HCT116 (cell line): ENCODE results near the gene ERRFI1. TPM values are rescaled to one million over a fixed set of nuclear protein-coding genes. Genes with fewer than 3 reads are reported as not detected.

Source experiments
- ATAC-seq: fragments of 200-7000 bp; cut with Tn5 transposase; 2 replicates; pipeline ENCODE4 v1.9.1; 2020; ENCODE audit warnings: mild to moderate bottlenecking, moderate library complexity
- BruUV-seq: library from RNA; stranded (reverse); fragments of 400-500 nt; replicated peaks from 2 replicates; lab custom pipeline; 2021; lab: Mats Ljungman, UMichigan
- CTCF ChIA-PET: fragments of 300-600 bp; sonication (Branson Sonifier 250); formaldehyde crosslinking; loops from one replicate; lab custom pipeline; 2021; ENCODE audit warnings: antibody characterized with exemption; lab: Charles Lee
- POLR2A ChIA-PET: fragments of 300-600, 350-600 bp; sonication (Branson Sonifier 250); formaldehyde crosslinking; loops from one replicate; lab custom pipeline; 2021; ENCODE audit warnings: antibody characterized with exemption; lab: Charles Lee
- RAD21 ChIA-PET, 2 experiments: fragments of 300-600 bp; sonication (Branson Sonifier 250); formaldehyde crosslinking; loops; one replicate each; lab custom pipeline; 2023; ENCODE audit warnings: low total read pairs in 2 of 2; ENCODE audit not compliant: uncharacterized antibody in 2 of 2, unreplicated experiment in 2 of 2, low non-redundant PET in 1 of 2; lab: Charles Lee
- DNase-seq: peaks from one replicate; pipeline ENCODE4 v3.0.0-alpha.2; 2010; ENCODE audit warnings: low read depth, low spot score
- H2AFZ ChIP-seq: fragments of 200-600 bp; shearing (Covaris generic), sonication (generic); 2 replicates; pipeline ENCODE4 v1.6.1; 2017; ENCODE audit warnings: low read depth, mixed run types, mixed read lengths, antibody characterized with exemption, low read length; ENCODE audit not compliant: poor library complexity, severe bottlenecking
- H3K27ac ChIP-seq: 2 replicates; pipeline ENCODE4 v1.5.1; 2012; ENCODE audit warnings: low read depth, low read length
- H3K27me3 ChIP-seq: fragments of 200-600 bp; sonication (generic); 2 replicates; pipeline ENCODE4 v1.6.1; 2016; ENCODE audit warnings: mixed run types, low read length, mixed read lengths; ENCODE audit not compliant: insufficient read depth
- H3K36me3 ChIP-seq, 2 experiments: fragments of 200-500 bp in 1 of 2; fragments of 200-600 bp in 1 of 2; sonication (Bioruptor generic) in 1 of 2; sonication (generic) in 1 of 2; 2 replicates each; pipeline versions ENCODE4 v1.5.1 to v1.6.1; 2014 to 2016; ENCODE audit warnings: low read length in 2 of 2, inconsistent platforms in 1 of 2, mixed read lengths in 1 of 2, mixed run types in 1 of 2; ENCODE audit not compliant: insufficient read depth in 2 of 2, control insufficient read depth in 1 of 2
- H3K4me1 ChIP-seq, 2 experiments: fragments of 200-600 bp in 1 of 2; sonication (generic) in 1 of 2; 2 replicates each; pipeline versions ENCODE4 v1.5.1 to v1.6.1; 2012 to 2017; ENCODE audit warnings: low read length in 2 of 2, inconsistent platforms in 1 of 2, mild to moderate bottlenecking in 1 of 2, mixed read lengths in 1 of 2, mixed run types in 1 of 2, moderate library complexity in 1 of 2; ENCODE audit not compliant: insufficient read depth in 2 of 2, control insufficient read depth in 1 of 2
- H3K4me2 ChIP-seq: fragments of 200-600 bp; sonication (generic); 2 replicates; pipeline ENCODE4 v1.6.1; 2017; ENCODE audit warnings: mixed run types, low read length, mixed read lengths
- H3K4me3 ChIP-seq, 2 experiments: fragments of 200-600 bp in 1 of 2; sonication (generic) in 1 of 2; replicated peaks in 1 of 2; 2 replicates each; pipeline ENCODE4 v1.5.1; 2011 to 2016; ENCODE audit warnings: low read length in 2 of 2, control low read depth in 1 of 2, low read depth in 1 of 2, mild to moderate bottlenecking in 1 of 2, mixed read lengths in 1 of 2, mixed run types in 1 of 2
- H3K79me2 ChIP-seq: fragments of 200-600 bp; sonication (generic); 2 replicates; pipeline ENCODE4 v1.6.1; 2017; ENCODE audit warnings: mild to moderate bottlenecking, mixed run types, low read length, moderate library complexity, mixed read lengths; ENCODE audit not compliant: insufficient read depth
- H3K9ac ChIP-seq: fragments of 200-600 bp; sonication (generic); 2 replicates; pipeline ENCODE4 v1.6.1; 2016; ENCODE audit warnings: low read length, mixed read lengths
- H3K9me2 ChIP-seq: fragments of 200-600 bp; sonication (generic), shearing (Covaris generic); 2 replicates; pipeline ENCODE4 v1.6.1; 2017; ENCODE audit warnings: mixed run types, mild to moderate bottlenecking, moderate library complexity; ENCODE audit not compliant: insufficient read depth
- H3K9me3 ChIP-seq, 2 experiments: fragments of 200-500 bp in 1 of 2; fragments of 200-600 bp in 1 of 2; sonication (Bioruptor generic) in 1 of 2; sonication (generic) in 1 of 2; 2 replicates each; pipeline ENCODE4 v1.6.1; 2014 to 2017; ENCODE audit warnings: low read length in 2 of 2, mixed read lengths in 2 of 2, inconsistent platforms in 1 of 2, low read depth in 1 of 2, mild to moderate bottlenecking in 1 of 2, mixed run types in 1 of 2, moderate library complexity in 1 of 2; ENCODE audit not compliant: control insufficient read depth in 1 of 2, insufficient read depth in 1 of 2
- H4K20me1 ChIP-seq: fragments of 200-600 bp; sonication (generic), shearing (Covaris generic); 2 replicates; pipeline ENCODE4 v1.6.1; 2017; ENCODE audit warnings: mixed run types, mild to moderate bottlenecking, moderate library complexity; ENCODE audit not compliant: insufficient read depth
- ATF3 ChIP-seq: IDR thresholded peaks from 2 replicates; pipeline ENCODE4 v1.6.1; 2012
- CBX3 ChIP-seq: IDR thresholded peaks from 2 replicates; pipeline ENCODE4 v1.6.1; 2012; ENCODE audit warnings: low read depth
- CEBPB ChIP-seq: IDR thresholded peaks from 2 replicates; pipeline ENCODE4 v1.6.1; 2012; ENCODE audit warnings: low read depth
- EGR1 ChIP-seq: IDR thresholded peaks from 2 replicates; pipeline ENCODE4 v1.6.1; 2012; ENCODE audit warnings: low read depth
- EZH2phosphoT487 ChIP-seq: fragments of 200-600 bp; IDR thresholded peaks from 2 replicates; pipeline ENCODE4 v1.6.1; 2018; ENCODE audit warnings: antibody characterized with exemption, borderline replicate concordance
- FOSL1 ChIP-seq: IDR thresholded peaks from 2 replicates; pipeline ENCODE4 v1.6.1; 2012; ENCODE audit warnings: low read depth
- JUND ChIP-seq: IDR thresholded peaks from 2 replicates; pipeline ENCODE4 v1.6.1; 2012
- MAX ChIP-seq: IDR thresholded peaks from 2 replicates; pipeline ENCODE4 v1.6.1; 2012
- POLR2AphosphoS5 ChIP-seq: IDR thresholded peaks from 2 replicates; pipeline ENCODE4 v1.6.1; 2011; ENCODE audit warnings: mild to moderate bottlenecking, low read depth, low read length, moderate library complexity
- REST ChIP-seq: IDR thresholded peaks from 2 replicates; pipeline ENCODE4 v1.6.1; 2012; ENCODE audit warnings: low read depth
- SIN3A ChIP-seq: IDR thresholded peaks from 2 replicates; pipeline ENCODE4 v1.6.1; 2012; ENCODE audit warnings: low read depth
- SP1 ChIP-seq: IDR thresholded peaks from 2 replicates; pipeline ENCODE4 v1.6.1; 2012; ENCODE audit warnings: low read depth
- SRF ChIP-seq: IDR thresholded peaks from 2 replicates; pipeline ENCODE4 v1.6.1; 2012; ENCODE audit warnings: low read depth
- YY1 ChIP-seq: IDR thresholded peaks from 2 replicates; pipeline ENCODE4 v1.6.1; 2011; ENCODE audit warnings: low read length, low read depth, moderate library complexity, mild to moderate bottlenecking; ENCODE audit not compliant: insufficient replicate concordance; ENCODE audit errors: extremely low read depth
- ZBTB33 ChIP-seq: IDR thresholded peaks from 2 replicates; pipeline ENCODE4 v1.6.1; 2011; ENCODE audit warnings: mild to moderate bottlenecking, low read length, moderate library complexity; ENCODE audit not compliant: insufficient replicate concordance; ENCODE audit errors: extremely low read depth
- intact Hi-C: fragments of 100-400 bp; cut with micrococcal nuclease; formaldehyde crosslinking; loops from 2 replicates; pipeline ENCODE4 v1.10.0; 2022
- total RNA-seq: library from RNA; stranded (reverse); gene quantifications from one replicate; pipeline ENCODE4 v1.2.1, GENCODE V29; 2021; ENCODE audit not compliant: unreplicated experiment

Gene ERRFI1
- total RNA-seq, 1 experiment from 2014 or later, result 777 TPM

GRCh38 chr1:7967196-7967595 is 58.9 kb downstream of the ERRFI1 start:
- RAD21 ChIA-PET, result no interaction called here
- TF ChIP-seq CEBPB, result no peak
- TF ChIP-seq JUND, result no peak
- TF ChIP-seq CBX3, result no peak
- no peak for TF ChIP-seq YY1
- no peak for TF ChIP-seq ATF3
- TF ChIP-seq MAX, result no peak
- TF ChIP-seq EGR1, result no peak
- no peak for ATAC-seq
- no peak overlapping the region for H3K27ac ChIP-seq
- H3K79me2 ChIP-seq, result peaks cover 87% of the 10 kb centered on the region
- H3K27me3 ChIP-seq, result no peaks in the 10 kb centered on the region
- no peak for DNase-seq
- intact Hi-C loops, result no loop called here
- H3K4me2 ChIP-seq, result no peak overlapping the region
- no peak overlapping the region for H3K9ac ChIP-seq
- peaks cover 5% of the 10 kb centered on the region; the same call in 1 of the 2 replicates for H4K20me1 ChIP-seq
- H3K36me3 ChIP-seq, result peaks cover 63 to 78% of the 10 kb centered on the region in 2 experiments
- H3K9me3 ChIP-seq, result no peaks in the 10 kb centered on the region
- CTCF ChIA-PET, result no interaction called here
- H2AFZ ChIP-seq, result no peak overlapping the region
- no peaks in the 10 kb centered on the region for H3K9me2 ChIP-seq
- BruUV-seq, result no TSS peak
- POLR2A ChIA-PET, result interaction anchor here (0.8 kb wide), 1 partner anchor 10 kb away, joined by 3 read pairs; no protein-coding TSS in a partner anchor
- peaks cover 2 to 8% of the 10 kb centered on the region in 2 experiments; a peak in 3 of 4 replicates for H3K4me1 ChIP-seq
- no peak overlapping the region for H3K4me3 ChIP-seq

- Histone ChIP-seq H3K4me2 (no peak overlapping the region), H2AFZ (no peak overlapping the region), H3K9me3 (no peaks in the 10 kb centered on the region), H3K9me2 (no peaks in the 10 kb centered on the region), H3K4me1 (peaks cover 2 to 16% of the 10 kb centered on the region in 2 experiments; a peak in 3 of 4 replicates), H3K79me2 (peaks cover 92% of the 10 kb centered on the region), H3K9ac (no peak overlapping the region), H3K36me3 (peaks cover 42 to 54% of the 10 kb centered on the region in 2 experiments), H3K27ac (no peak overlapping the region), H3K27me3 (no peaks in the 10 kb centered on the region), H3K4me3 (no peak overlapping the region), H4K20me1 (peaks cover 5% of the 10 kb centered on the region; the same call in 1 of the 2 replicates)
- BruUV-seq, result no TSS peak
- ATAC-seq, result no peak
- no peak for DNase-seq
- ChIA-PET POLR2A (no interaction called here), RAD21 (no interaction called here), CTCF (interaction anchor here (1.1 kb wide), 1 partner anchor 10 kb away, joined by 6 read pairs; no protein-coding TSS in a partner anchor)
- intact Hi-C loops, result loop anchor here (5.0 kb wide), 2 partner anchors 182 to 297 kb away; partner anchors contain the start of gene PER3
- TF ChIP-seq REST (no peak), FOSL1 (no peak), SIN3A (no peak), SP1 (no peak), EZH2phosphoT487 (no peak), SRF (no peak), POLR2AphosphoS5 (no peak), ZBTB33 (no peak)
Observed at GRCh38 chr1:7964476-7964875, 61.6 kb downstream of the ERRFI1 start.
